OCI-LY7 (cell line): ENCODE results near the gene PLCB1. TPM values are rescaled to one million over a fixed set of nuclear protein-coding genes. Genes with fewer than 3 reads are reported as not detected.

Experiments
- BruUV-seq: library from RNA; stranded (reverse); fragments of 400-500 nt; replicated peaks from 2 replicates; lab custom pipeline; 2021; lab: Mats Ljungman, UMichigan
- CTCF ChIA-PET: fragments of 300-600 bp; sonication (Branson Sonifier 250); formaldehyde crosslinking; loops from one replicate; lab custom pipeline; 2022; ENCODE audit warnings: antibody characterized with exemption; ENCODE audit not compliant: unreplicated experiment; lab: Charles Lee
- POLR2A ChIA-PET: fragments of 300-600 bp; sonication (Branson Sonifier 250); formaldehyde crosslinking; loops from one replicate; lab custom pipeline; 2022; ENCODE audit warnings: antibody characterized with exemption; lab: Charles Lee
- DNase-seq: peaks from one replicate; pipeline ENCODE4 v3.0.0-alpha.2; 2015; ENCODE audit warnings: low spot score
- H2AFZ ChIP-seq: fragments of 200-600 bp; sonication (generic), shearing (Covaris generic); 2 replicates; pipeline ENCODE4 v1.6.1; 2014; ENCODE audit warnings: mild to moderate bottlenecking, antibody characterized with exemption, low read length, moderate library complexity
- H3K27ac ChIP-seq: fragments of 200-600 bp; sonication (generic); 2 replicates; pipeline ENCODE4 v1.5.1; 2014; ENCODE audit warnings: mixed run types, low read depth, mild to moderate bottlenecking, moderate library complexity, low read length, inconsistent platforms; ENCODE audit not compliant: poor library complexity, severe bottlenecking
- H3K36me3 ChIP-seq: fragments of 200-600 bp; sonication (generic); 2 replicates; pipeline ENCODE4 v1.6.1; 2014; ENCODE audit warnings: mild to moderate bottlenecking, antibody characterized with exemption, low read length, moderate library complexity, mixed read lengths; ENCODE audit not compliant: insufficient read depth
- H3K4me1 ChIP-seq: fragments of 200-600 bp; sonication (generic); 2 replicates; pipeline ENCODE4 v1.5.1; 2014; ENCODE audit warnings: mild to moderate bottlenecking, low read length; ENCODE audit not compliant: insufficient read depth, poor library complexity, severe bottlenecking
- H3K4me2 ChIP-seq: fragments of 200-600 bp; sonication (generic); 2 replicates; pipeline ENCODE4 v1.6.1; 2014; ENCODE audit warnings: mild to moderate bottlenecking, low read length
- H3K4me3 ChIP-seq: fragments of 200-600 bp; sonication (generic); 2 replicates; pipeline ENCODE4 v1.5.1; 2014; ENCODE audit warnings: mild to moderate bottlenecking, low read depth, low read length; ENCODE audit not compliant: poor library complexity, severe bottlenecking
- H3K79me2 ChIP-seq: fragments of 200-600 bp; sonication (generic); 2 replicates; pipeline ENCODE4 v1.6.1; 2016; ENCODE audit warnings: low read depth, mild to moderate bottlenecking, low read length, moderate library complexity, mixed read lengths; ENCODE audit not compliant: insufficient read depth
- H3K9me2 ChIP-seq: fragments of 200-600 bp; sonication (generic); 2 replicates; pipeline ENCODE4 v1.6.1; 2016; ENCODE audit warnings: mild to moderate bottlenecking, low read length, mixed read lengths; ENCODE audit not compliant: insufficient read depth
- H3K9me3 ChIP-seq: fragments of 200-600 bp; sonication (generic); 2 replicates; pipeline ENCODE4 v1.6.1; 2014; ENCODE audit warnings: mild to moderate bottlenecking, mixed run types, low read length, mixed read lengths
- H4K20me1 ChIP-seq: fragments of 200-600 bp; sonication (generic); 2 replicates; pipeline ENCODE4 v1.6.1; 2014; ENCODE audit warnings: mild to moderate bottlenecking, antibody characterized with exemption, low read length, moderate library complexity, mixed read lengths; ENCODE audit not compliant: insufficient read depth
- EZH2phosphoT487 ChIP-seq: fragments of 200-600 bp; sonication (generic); IDR thresholded peaks from 2 replicates; pipeline ENCODE4 v1.6.1; 2018; ENCODE audit warnings: low read depth, borderline replicate concordance, mild to moderate bottlenecking, mixed run types, antibody characterized with exemption, low read length, moderate library complexity, mixed read lengths
- intact Hi-C: fragments of 100-400 bp; cut with micrococcal nuclease; formaldehyde crosslinking; loops from one replicate; pipeline ENCODE4 v1.10.0; 2022; ENCODE audit not compliant: unreplicated experiment
- total RNA-seq, 2 experiments: library from RNA; depleted of rRNA in 1 of 2; stranded (reverse); fragments of >200 nt in 1 of 2; shearing (Covaris generic) in 1 of 2; gene quantifications; 2 replicates each; pipeline ENCODE4 v1.2.3, GENCODE V29; 2014 to 2022
- TF ChIP-seq, protein P1 (sequence below): fragments of 200-600 bp; sonication (generic); conservative IDR thresholded peaks from 2 replicates; pipeline ENCODE4 v1.5.1; 2014; ENCODE audit warnings: mild to moderate bottlenecking, antibody characterized with exemption, low read length, moderate library complexity, mixed read lengths

Gene PLCB1
- total RNA-seq, 2 experiments from 2014 or later = 14.6 to 30.5 TPM

DNA sequence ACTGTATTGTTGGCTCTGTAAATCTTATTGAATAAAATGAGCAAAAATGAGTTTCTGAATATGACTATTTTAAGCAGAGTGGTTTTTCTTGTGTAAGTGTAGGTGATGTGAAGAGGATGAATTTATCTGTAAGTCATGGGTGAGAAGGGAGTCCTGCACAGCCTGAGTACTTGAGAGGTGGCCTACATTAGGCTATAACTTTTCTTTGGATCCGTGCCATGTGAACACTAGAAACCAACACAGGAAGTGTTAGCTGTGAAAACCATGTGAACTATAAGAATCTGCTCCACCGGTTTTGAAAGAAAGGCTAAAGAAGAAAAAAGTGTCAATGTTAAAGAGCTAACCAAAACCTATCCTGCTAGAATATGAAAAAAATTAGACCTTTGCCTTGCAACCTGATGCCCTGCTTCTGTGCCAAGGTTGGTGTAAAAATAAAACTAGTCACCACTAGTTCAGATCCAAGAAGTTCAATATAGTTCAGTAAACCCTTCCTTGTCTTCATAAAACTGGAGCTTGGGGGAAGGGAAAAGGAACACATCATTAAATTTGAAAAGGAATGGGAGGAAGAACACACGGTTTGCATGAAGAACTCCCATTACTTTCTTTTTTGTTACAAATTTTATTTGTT is 21.3 kb downstream of the PLCB1 start:
- no peaks in the 10 kb centered on the region for H3K9me2 ChIP-seq
- no peak overlapping the region for H3K4me2 ChIP-seq
- H3K36me3 ChIP-seq = peaks cover 26% of the 10 kb centered on the region
- H3K9me3 ChIP-seq = 0 out of 2 replicates have a peak, but pooled peaks cover 8% of the 10 kb centered on the region
- intact Hi-C loops = no loop called here
- H3K4me1 ChIP-seq = no peaks in the 10 kb centered on the region
- ChIA-PET CTCF (no interaction called here), POLR2A (interaction anchor here (1.0 kb wide), 1 partner anchor 15 kb away, joined by 3 read pairs; no protein-coding TSS in a partner anchor)
- no peak overlapping the region for H2AFZ ChIP-seq
- BruUV-seq = no TSS peak
- H4K20me1 ChIP-seq = no peaks in the 10 kb centered on the region
- peaks cover 4% of the 10 kb centered on the region; the same call in 1 of the 2 replicates for H3K79me2 ChIP-seq
- H3K4me3 ChIP-seq = no peak overlapping the region
- no peak for DNase-seq
- TF ChIP-seq, protein P1, sequence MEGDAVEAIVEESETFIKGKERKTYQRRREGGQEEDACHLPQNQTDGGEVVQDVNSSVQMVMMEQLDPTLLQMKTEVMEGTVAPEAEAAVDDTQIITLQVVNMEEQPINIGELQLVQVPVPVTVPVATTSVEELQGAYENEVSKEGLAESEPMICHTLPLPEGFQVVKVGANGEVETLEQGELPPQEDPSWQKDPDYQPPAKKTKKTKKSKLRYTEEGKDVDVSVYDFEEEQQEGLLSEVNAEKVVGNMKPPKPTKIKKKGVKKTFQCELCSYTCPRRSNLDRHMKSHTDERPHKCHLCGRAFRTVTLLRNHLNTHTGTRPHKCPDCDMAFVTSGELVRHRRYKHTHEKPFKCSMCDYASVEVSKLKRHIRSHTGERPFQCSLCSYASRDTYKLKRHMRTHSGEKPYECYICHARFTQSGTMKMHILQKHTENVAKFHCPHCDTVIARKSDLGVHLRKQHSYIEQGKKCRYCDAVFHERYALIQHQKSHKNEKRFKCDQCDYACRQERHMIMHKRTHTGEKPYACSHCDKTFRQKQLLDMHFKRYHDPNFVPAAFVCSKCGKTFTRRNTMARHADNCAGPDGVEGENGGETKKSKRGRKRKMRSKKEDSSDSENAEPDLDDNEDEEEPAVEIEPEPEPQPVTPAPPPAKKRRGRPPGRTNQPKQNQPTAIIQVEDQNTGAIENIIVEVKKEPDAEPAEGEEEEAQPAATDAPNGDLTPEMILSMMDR = no peak
- TF ChIP-seq EZH2phosphoT487 = no peak
- no peak overlapping the region for H3K27ac ChIP-seq

- no peaks in the 10 kb centered on the region for H3K9me2 ChIP-seq
- TF ChIP-seq EZH2phosphoT487 = no peak
- TF ChIP-seq, protein P1 = no peak
- no peaks in the 10 kb centered on the region for H4K20me1 ChIP-seq
- H2AFZ ChIP-seq = no peak overlapping the region
- no peak overlapping the region for H3K27ac ChIP-seq
- ChIA-PET CTCF (no interaction called here), POLR2A (interaction anchor here (0.5 kb wide), 1 partner anchor 14 kb away, joined by 3 read pairs; no protein-coding TSS in a partner anchor)
- no TSS peak for BruUV-seq
- H3K9me3 ChIP-seq = 0 out of 2 replicates have a peak, but pooled peaks cover 8% of the 10 kb centered on the region
- no peak overlapping the region for H3K4me3 ChIP-seq
- intact Hi-C loops = no loop called here
- DNase-seq = no peak
- H3K4me1 ChIP-seq = no peaks in the 10 kb centered on the region
- no peak overlapping the region for H3K4me2 ChIP-seq
- peaks cover 29% of the 10 kb centered on the region for H3K36me3 ChIP-seq
- no peaks in the 10 kb centered on the region for H3K79me2 ChIP-seq
Observed at GRCh38 chr20:8154638-8155037, 22.6 kb downstream of the PLCB1 start.

DNA sequence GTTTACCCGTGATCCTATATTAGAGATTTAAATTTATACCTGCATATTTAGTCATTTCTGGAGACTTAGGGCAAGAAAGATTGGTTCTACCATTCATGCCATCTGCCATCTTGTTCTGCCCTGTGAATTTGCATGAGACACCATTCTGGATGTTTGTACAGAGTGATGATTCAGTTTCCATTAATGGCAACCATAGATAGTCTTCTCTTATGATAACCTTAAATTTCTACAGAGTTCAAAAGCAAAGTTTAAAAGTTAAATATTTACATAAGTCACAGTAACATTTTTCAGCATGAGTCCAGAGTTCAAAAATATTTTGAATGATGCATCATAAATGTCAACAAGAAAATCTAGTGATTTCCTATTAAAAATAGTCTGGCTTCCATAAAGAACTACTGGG is 23.2 kb downstream of the PLCB1 start:
- Histone ChIP-seq H3K9me3 (0 out of 2 replicates have a peak, but pooled peaks cover 8% of the 10 kb centered on the region), H3K79me2 (no peaks in the 10 kb centered on the region), H3K27ac (no peak overlapping the region), H3K4me2 (no peak overlapping the region), H2AFZ (no peak overlapping the region), H3K4me3 (no peak overlapping the region), H3K4me1 (no peaks in the 10 kb centered on the region), H4K20me1 (no peaks in the 10 kb centered on the region), H3K9me2 (no peaks in the 10 kb centered on the region), H3K36me3 (peaks cover 29% of the 10 kb centered on the region)
- BruUV-seq = no TSS peak
- TF ChIP-seq EZH2phosphoT487 = no peak
- TF ChIP-seq, protein P1 = no peak
- ChIA-PET POLR2A (interaction anchor here (0.5 kb wide), 1 partner anchor 14 kb away, joined by 3 read pairs; no protein-coding TSS in a partner anchor), CTCF (no interaction called here)
- intact Hi-C loops = no loop called here
- DNase-seq = no peak
